NCI-H510A (cell line): Measurements from ENCODE around the gene GGTLC1.
"Not testable (repeated sequence)": the region's sequence is repeated elsewhere in the genome, so short reads cannot be mapped to it uniquely, and the experiment has no call there.

ENCODE experiments used
- DNase-seq: peaks from one replicate; lab custom pipeline; 2025; lab: John Stamatoyannopoulos, UW

Gene GGTLC1

DNA sequence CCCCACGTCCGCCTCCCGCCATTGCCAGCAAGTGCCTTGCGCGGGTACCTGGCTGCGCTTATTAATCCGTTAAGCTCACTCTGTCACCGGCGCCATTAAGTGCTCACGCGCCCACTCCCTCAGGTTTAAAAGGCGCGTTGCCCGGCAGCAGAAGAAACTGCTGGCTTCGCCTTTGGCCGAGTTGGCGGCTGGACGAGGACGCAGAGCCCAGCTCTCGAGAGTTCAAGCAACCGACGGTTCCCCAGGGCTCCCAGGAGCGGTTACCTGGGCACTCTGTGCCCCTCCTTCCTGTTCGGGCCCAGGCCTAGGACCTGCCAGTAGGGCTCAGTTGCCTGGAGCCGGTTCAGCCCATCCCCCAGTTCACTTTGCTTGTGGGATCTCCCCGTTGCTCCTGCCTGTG is at the start of gene GGTLC1:
Gene GGTLC1 (minus strand): TSS at position 219 of the 400 bp plus-strand sequence. CDS start 2,168 bp downstream, outside the sequence.
- no peak for DNase-seq

DNA sequence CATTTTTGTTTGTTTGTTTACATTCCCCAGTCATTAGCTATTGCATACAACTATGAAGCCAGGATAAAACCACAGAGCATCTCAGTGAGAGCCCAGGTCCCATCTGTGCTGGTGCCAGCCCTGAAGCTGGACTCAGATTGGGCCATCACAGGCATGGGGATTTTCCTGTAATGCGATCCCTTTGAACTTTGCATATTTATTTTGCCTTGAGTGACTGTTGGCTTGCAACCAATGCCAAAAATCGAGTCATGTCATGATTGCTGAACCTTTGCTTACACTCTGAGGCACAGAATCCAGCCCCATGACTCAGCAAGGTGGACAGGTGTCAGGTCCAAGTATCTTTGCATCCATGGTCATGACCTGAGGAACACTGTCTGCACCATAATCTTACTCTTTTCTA is 46.2 kb upstream of the GGTLC1 start:
- no peak for DNase-seq

DNA sequence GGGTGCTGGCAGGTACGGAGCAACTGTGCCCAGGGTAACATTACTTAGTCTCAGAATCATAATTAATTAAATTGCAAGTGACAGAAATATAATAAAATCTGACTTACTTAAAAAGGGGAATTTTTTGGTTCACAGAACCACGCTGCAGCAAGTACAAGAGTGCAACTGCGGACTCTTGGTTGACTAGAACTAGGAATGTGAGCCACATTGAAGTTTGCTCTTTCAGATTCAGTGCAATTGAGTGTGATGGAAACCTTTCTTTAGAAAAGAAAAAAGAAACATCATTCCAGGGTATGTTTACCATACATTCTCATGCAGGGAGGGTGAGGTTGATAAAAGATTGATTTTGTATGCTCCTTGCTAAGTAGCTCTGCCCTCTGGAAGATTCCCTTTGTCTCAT is 45.0 kb upstream of the GGTLC1 start:
- DNase-seq = no peak

DNA sequence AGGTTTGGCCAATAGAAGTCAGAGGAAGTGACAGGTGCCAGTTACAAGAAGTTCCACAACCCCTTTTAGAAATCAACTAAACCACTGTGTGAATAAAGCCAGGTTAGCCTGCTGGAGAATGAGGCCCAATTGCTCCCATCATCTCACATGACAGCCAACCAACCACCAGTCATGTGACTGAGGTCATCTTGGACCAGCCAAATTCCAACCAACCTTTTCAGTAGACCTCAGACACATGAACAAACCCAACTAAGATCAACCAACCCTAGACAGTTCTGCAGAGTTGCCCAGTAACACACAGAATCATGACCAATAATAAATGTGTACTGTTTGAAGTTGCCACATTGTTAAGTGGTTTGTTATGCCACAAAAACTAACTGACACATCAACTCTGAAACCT is 44.6 kb upstream of the GGTLC1 start:
- no peak for DNase-seq

DNA sequence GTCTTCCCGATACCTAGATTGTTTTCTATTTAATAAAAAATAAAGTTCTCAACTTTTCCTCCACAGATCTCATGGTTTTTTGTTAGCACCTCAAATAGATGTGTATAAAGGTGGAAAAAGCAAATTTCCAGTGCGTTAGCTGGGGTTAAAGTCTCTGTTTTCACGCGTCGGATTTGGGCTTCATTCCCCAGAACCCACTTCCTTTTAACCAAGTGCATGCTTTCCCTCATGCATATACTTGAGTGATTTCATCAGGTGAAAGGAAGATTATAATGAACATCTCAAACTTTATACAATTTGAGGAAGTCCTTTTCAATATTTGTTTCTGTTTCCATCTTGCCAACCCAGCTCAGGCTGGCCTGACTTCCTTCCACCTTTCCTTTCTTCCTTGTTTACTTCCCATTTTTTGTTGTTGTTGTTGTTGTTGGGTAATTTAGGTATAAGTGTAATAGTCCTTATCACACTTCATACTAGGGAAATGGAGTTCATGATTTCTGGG is 43.9 kb upstream of the GGTLC1 start:
- no peak for DNase-seq

DNA sequence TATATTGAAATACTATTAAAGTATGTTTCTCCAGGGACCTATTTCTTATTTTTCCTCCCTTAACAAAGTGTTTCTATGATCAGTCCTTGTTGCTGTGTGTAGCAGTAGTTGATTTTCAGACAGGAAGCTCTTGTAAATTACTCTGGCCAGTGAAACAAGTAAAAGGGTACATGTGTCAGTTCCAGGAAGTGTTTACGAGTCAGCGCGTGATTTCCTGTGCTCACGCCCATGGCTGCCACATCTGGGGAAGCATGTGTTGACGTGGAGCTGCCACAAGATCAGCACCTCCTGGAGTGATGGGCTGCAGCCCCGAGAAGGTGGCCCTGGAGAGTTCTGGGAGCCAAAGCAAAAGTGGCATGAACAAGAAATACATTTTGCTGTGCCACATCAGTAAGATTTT is 38.6 kb upstream of the GGTLC1 start:
- DNase-seq = no peak

DNA sequence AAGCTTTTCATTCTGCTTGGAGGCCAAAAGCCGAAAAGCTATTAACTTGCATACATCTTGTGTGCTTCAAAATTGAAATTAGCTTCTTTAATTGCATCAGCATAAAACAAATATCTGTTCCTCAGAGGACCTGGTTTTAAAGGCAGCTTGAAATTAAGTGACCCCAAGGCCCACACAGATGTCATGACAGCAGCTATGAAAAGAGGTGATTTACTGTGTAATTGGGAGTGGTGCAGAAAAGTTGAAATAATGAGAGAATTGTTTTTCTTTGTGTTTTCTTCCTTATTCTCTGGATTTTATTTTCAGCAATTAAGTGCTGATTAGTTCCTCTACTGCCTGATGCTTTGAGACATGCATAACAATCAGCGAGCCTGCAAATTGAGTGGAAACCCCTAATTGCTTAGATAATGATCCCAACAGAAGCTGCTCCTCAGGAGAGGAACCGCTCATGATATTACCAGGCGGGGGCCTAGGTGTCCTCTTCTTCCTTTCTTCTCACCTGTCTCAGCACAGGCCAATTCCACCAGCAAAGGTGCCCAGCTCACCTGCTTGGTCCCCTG is 34.1 kb upstream of the GGTLC1 start:
- DNase-seq = no peak

DNA sequence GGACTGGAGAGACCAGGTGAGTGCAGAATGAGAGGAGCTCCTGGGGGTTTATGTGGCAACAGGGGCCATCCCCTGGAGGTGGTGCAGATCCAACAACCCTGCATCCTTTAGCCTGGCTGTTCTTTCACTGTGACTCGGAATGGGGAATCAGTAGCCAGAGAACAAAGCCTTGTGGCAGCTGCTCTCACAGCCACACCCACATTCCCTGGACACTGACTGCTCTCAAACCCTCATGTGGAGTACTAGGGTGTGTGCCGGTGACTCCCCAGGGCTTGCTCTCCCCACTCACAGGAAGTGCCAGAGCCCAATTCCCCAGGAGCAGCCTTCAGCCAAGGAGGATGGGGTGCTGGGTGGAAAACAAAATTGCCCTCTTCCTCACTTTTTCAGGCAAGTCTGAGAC is 30.2 kb upstream of the GGTLC1 start:
- DNase-seq = no peak

DNA sequence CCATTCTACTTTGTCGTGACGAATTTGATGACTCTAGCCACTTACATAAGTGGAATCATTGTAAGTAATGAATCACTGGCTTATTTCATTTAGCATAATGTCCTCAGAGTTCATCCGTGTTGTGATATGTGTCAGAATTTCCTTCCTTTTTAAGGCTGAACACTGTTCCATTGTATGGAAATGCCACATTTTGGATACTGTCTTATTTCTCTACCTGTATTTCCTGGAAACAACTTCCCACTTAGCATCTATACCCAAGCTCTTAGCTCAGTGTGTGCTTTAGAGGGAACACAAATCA is 28.8 kb upstream of the GGTLC1 start:
- DNase-seq = no peak

DNA sequence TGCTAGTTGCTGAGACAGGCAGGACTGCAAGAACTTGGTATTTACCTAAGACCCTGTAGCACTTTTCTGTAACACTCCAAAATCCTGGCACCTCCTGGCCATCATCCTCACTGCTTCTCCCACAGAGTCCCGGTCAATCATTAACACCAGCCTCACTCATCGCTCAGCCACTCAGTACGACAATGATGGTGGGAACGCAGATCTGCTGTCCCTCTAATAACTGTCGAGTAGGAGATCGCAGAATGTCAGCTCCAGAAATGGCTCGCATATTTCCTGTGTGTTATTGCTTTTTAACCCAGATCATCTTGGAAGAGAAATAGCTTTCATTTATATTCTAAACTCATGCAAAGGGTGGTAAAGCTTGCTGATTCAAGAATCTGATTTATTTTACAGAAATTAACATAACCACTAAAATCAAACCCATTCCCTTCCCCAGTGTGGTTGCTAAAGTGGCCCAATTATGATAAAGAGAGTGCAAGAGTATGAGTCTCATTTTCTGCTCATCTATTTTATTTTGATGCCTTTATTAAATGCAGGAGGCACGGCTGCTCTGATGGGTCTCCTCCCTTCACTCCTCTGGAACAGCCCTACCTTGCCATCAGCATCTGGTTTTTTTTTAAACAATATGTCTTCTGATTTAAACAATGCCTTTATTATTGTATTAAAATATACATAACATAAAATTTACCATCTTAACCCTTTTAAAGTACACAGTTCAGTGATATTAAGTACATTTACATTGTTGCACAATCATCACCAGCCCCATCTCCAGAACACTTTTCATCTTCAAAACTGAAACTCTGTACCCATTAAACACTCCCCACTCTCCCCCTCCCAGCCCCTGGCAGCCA is 28.3 kb upstream of the GGTLC1 start:
- no peak for DNase-seq

DNA sequence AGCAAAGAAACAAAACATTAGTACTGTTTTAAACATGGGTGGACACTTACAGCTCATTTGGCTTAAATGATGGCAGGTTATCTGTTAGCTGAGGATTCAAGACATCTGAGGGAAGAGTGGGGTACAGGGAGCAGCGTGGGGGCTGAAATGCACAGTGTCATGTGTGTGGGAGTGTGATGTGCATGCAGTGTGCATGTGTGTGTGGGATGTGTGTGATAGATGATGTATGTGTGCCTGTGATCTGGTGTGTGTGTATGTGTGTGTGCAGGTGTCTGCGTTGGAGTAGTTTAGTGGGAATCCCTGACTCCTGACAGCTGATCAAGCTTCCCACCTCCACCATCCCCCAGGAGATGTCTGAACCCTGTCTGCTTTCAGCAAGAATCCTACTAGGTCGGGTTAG is 25.4 kb upstream of the GGTLC1 start:
- no peak for DNase-seq

DNA sequence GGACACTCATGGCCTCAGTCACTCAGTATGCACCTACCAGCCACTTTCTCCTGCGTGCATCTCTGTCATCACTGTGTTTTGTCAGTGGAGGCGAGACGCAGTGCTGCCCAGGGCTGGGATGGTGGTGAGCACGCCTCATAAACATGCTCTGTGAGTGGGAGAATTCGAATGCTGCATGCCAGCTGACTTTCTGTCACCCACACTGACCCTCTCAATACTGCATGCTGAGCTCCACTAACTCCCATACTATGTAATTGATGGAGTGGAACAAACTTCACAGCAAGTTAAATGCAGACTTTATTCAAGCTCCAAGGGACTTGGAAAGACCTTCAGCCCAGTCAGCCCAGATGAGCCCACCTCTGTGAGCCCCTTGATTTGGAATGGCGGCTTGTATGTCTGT is 22.7 kb upstream of the GGTLC1 start:
- no peak for DNase-seq

DNA sequence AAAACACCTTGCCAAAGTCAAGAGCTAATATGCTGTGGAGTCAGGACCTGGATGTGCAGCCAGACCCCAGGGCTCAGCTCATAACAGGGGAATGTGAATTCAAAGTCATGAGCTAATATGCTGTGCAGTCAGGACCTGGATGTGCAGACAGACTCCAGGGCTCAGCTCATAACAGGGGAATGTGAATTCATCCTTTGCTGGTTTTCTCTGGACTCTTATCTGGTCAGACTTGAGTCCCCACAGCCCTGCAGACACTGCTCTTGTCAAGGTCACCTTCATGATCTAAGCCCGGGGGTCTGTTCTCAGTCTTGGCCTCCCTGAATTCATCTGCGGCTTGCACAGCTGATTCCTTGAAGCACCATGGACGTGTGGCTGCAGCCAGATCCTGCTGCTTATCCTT is 19.2 kb upstream of the GGTLC1 start:
- DNase-seq = no peak

DNA sequence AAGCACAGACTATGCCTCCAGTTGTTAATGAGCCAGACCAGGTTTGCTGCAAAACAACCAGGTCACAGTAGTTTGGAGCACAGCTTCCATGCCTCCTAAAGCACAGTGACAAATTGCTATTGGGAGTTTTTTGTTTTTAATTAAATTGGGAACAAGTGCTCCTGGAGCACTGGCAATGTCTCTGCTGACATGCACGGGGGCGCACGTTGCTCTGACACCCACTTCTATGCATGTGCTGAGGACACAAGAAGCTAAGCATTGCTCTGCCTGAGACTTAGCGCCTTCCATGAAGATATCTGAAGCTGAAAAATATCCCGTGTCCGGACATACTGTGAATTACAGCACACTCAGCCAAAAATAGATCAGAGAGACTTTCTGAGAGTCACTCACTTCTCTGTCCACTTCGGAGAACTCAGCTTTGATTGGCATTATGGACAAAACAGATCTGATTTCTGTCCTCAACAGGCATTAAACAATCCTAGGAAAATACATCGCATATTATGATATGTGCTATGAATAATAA is 18.6 kb upstream of the GGTLC1 start:
- no peak for DNase-seq

DNA sequence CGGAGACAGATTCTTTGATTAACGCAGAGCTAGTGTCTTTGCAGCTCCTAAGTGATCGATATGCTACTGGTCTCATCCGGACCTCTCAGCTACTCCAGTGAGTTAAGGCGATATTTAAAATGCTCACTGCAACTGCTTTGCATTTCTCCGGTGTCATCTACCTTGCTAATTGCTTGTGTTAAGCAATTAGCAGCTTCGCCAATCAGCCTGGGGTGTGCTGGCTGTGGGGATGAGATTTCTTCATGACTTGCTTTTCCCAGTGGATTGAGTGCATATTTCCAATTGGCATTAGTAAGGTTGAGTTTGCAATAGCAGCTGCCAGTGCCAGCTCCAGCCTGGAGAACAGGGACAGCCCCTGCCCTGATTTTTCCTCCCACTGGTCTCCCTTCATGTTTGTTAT is 18.0 kb upstream of the GGTLC1 start:
- no peak for DNase-seq

DNA sequence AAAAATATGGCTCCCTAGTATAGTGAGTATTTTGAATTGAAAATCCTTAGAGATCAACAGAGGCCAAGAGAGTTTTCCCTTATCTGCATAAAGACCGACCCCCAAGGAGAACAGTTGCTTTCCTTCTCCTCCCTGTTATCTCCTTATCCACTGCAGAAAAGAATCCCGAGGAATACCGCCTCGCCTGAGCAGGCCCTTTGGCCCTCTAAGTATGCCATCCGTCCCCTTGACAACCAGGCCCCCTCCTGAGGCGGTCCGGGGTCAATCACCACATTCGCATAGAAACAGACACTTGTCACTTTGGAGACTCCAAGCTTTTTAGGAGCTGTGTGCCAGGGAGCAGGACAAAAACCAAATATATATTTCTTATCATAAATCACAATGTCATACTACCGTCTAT is 15.9 kb upstream of the GGTLC1 start:
- no peak for DNase-seq

DNA sequence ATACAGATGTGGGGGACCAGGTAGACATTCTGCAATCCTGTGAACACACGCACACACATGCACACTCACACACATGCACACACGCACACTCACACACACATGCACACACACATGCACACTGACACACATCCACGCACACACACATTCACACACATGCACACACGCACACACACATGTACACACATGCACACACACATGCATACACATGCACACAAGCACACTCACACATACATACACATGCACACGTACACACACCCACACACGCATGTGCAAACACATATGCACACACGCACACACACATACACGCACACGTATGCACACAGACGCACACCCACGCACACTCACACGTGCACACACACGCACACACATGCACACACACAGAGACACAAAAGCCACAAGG is 14.3 kb upstream of the GGTLC1 start:
- no peak for DNase-seq

DNA sequence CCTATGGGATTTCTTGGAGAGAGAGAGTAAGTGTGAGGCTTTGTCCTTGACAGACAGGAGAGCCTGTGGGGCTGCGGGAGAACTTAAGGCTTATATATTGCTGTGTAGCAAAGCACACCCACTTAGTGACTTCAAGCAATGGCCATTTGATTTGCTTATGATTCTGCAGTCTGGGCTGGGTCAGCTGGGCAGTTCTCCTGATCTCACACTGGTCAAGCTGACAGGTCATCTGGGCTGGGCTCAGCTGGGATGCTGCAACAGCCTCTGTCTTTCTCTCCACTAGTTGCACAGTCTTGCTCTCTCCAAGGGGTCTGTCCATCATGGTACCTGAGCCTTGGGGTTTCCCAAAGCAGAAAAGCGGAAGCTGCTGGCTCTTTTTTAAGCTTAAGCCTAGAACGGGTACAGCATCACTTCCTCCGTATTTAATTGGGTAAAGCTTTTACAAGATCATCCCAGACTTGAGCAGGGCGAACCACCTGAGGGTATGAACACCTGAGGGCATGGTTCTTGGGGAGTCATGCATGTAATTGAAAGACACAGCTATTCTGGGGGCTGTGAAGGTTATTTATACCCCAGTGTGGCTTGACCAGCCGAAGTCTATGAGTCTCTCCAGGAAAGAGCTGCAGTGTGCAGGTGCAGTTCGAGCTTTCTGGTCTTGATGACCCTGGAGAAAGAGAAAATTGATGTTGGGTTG is 13.3 kb upstream of the GGTLC1 start:
- DNase-seq = no peak

DNA sequence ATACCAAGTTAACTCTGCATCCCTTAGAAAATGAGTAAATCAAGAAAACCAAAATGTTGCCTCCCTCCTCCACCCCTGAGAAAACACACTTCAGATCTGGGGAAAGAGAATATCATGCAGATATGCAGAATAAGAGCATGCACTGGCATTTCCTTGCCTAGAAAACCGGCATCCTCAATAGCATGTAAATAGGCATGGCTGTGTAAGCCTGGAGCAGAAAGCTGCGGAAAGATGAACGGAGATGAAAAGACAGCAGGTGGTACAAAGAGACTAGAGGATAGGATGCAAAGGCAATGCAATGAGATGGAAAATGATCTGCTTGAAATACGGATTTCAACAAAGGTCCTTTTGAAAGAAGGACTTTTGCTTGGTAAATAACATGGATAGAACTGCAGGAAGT is 10.3 kb upstream of the GGTLC1 start:
- DNase-seq = no peak

DNA sequence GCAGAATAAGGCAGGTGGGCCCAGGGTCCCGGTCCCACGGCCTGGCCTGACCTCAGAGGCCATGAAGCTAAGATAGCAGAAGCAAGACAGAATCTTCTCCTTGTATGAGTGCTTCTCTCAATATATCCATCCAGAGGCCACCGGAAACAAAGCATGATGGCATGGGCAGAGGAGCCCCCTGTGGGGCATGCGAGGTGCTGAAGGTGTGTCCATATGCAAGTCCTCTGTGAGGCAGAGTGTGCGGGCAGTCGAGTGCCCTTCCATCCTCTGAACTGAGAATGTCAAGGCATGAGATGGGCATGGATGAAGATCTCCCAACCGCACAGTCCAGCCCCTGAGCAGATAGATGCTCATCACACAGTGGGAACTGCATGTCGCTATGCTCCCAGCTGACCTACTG is 9.8 kb upstream of the GGTLC1 start:
- no peak for DNase-seq

DNA sequence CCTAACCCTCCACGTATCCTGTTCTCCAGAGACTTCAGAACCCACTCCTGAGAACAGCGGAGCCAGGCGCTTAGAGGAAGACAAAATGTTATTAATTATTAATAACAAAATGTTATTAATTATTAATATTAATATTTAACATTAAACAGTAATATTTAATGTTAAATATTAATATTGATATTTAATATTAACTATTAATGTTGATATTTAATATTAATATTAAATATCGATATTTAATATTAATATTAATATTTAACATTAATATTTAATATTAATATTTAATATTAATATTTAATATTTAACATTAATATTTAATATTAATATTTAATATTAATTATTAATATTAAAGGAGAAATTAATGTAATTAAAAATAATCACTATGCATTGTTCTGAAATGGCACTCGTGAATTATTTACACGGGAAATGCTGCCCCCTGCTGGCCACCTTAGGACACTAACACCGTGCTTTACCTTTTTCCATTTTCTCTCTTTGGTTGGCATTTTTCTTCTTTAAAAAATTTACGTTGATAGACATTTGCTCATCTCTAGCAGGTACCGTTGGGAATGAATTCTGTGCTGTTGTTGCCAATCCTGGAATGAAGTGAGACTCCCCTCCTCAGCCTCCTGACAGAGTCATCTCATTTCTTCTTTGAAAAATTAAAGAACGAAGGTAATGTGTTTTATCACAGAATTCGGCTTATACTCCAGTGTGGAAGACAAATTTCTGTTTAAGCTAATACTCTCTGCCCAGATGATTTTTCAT is 7.5 kb upstream of the GGTLC1 start:
- DNase-seq = peak; percentile 30

DNA sequence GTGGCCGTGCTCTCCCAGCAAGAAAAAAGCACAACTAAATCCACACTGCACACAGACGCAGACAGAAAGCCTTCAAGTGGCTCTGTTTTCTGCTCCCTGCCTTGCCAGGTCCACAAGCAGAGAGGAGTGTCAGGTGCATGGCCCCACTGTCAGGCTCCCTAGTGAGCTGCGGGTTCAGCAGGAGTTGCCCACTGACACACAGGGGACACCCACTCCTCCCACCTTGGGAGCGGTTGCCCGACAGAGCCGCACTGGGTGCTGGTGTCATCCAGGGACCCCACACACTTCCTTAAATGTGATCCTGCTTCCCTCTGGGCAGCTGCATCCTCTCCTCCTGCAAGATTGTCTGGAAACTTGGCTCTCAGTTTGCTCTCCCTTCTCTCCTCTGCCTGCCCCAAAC is 6.7 kb upstream of the GGTLC1 start:
- DNase-seq = not testable (repeated sequence)
